A375 (cell line): ENCODE measurements around the gene SNHG17. TPM values are rescaled to one million over a fixed set of nuclear protein-coding genes. Genes with fewer than 3 reads are reported as not detected.

Experiments used
- small RNA-seq: library from RNA; depleted of rRNA; stranded (forward); fragments of <200 nt; gene quantifications from one replicate; pipeline ENCODE3, GENCODE V24; 2014
- total RNA-seq: library from RNA; depleted of rRNA; stranded (reverse); fragments of >200 nt; shearing (Covaris generic); gene quantifications from 2 replicates; pipeline ENCODE4 v1.2.3, GENCODE V29; 2014; rRNA removed

Gene SNHG17
- total RNA-seq = 75.4 and 86.1 TPM in 2 replicates

GRCh38 chr20:38434770-38435554 lies at the start of gene SNHG17:
TSS of gene SNHG17 (minus strand) at chr20:38435328.

GRCh38 chr20:38472513-38473366 lies 37.6 kb upstream of the SNHG17 start, which contains the start of gene RALGAPB:
TSS of gene RALGAPB (plus strand) at chr20:38472843. CDS start at chr20:38488433, 15,590 bp downstream.

Small RNAs within 50 kb of the gene (small RNA-seq; reads per million reads assigned to genes)
- gene RF00056 (not detected), gene SNORA60 (5.5 reads per million, percentile 85 among the genes with 10 or more reads in this experiment), gene SNORA71A (21.8 reads per million, percentile 92 among the genes with 10 or more reads in this experiment), gene SNORA71B (10.8 reads per million, percentile 89 among the genes with 10 or more reads in this experiment), gene SNORA71C (14.8 reads per million, percentile 91 among the genes with 10 or more reads in this experiment), gene SNORA71D (261 reads per million, percentile 97 among the genes with 10 or more reads in this experiment), gene SNORA71E (not detected)

Other genes starting within 250 kb of the SNHG17 start
- 4.4 and 7.7 TPM in 2 replicates for gene KIAA1755, start 174.6 kb downstream of the SNHG17 start, total RNA-seq
- not detected in 2 replicates for gene BPI, start 131.2 kb downstream of the SNHG17 start, total RNA-seq
- 0.05 and 0.11 TPM in 2 replicates for gene LBP, start 88.8 kb downstream of the SNHG17 start, total RNA-seq
- 18.6 and 21.8 TPM in 2 replicates for gene RALGAPB, start 37.5 kb upstream of the SNHG17 start, total RNA-seq
- not detected in 2 replicates for gene ADIG, start 145.9 kb upstream of the SNHG17 start, total RNA-seq
- gene ARHGAP40, start 166.5 kb upstream of the SNHG17 start, total RNA-seq = not detected in 2 replicates